ENCODE measurements around the gene CEP85L.

DNA sequence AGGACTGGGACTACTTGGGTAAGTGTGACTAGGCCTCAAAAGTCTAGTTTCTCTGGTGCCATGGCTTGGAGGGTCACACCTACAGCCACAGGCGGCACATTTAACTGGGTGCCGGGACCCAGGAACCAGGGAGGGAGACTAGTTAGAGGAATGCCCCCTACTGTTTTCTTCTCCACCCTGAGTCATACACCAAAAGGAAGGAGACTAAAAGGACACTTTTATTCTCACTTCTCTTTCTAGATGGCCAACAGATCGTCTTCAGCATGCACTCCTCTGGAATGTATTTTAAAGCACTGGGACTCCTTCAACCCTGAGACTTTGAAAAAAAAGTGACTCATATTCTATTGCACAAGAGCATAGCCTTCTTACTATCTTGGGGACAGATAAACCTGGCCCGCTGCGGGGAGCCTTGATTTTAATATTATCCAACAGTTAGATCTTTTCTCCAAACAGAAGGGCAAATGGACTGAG is 69.9 kb downstream of the CEP85L start:
- TF ChIP-seq, protein P1, sequence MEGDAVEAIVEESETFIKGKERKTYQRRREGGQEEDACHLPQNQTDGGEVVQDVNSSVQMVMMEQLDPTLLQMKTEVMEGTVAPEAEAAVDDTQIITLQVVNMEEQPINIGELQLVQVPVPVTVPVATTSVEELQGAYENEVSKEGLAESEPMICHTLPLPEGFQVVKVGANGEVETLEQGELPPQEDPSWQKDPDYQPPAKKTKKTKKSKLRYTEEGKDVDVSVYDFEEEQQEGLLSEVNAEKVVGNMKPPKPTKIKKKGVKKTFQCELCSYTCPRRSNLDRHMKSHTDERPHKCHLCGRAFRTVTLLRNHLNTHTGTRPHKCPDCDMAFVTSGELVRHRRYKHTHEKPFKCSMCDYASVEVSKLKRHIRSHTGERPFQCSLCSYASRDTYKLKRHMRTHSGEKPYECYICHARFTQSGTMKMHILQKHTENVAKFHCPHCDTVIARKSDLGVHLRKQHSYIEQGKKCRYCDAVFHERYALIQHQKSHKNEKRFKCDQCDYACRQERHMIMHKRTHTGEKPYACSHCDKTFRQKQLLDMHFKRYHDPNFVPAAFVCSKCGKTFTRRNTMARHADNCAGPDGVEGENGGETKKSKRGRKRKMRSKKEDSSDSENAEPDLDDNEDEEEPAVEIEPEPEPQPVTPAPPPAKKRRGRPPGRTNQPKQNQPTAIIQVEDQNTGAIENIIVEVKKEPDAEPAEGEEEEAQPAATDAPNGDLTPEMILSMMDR (conservative IDR thresholded peaks at IDR 0.05; ENCODE audit: low read depth in 2 of 2), result no peak
- TF ChIP-seq EZH2phosphoT487 (IDR thresholded peaks at IDR 0.05; ENCODE audit: unreplicated experiment) (no peak), REST (IDR thresholded peaks at IDR 0.05; ENCODE audit: unreplicated experiment) (no peak), ZNF331 (CRISPR knock-in tag; IDR thresholded peaks at IDR 0.05; ENCODE audit: low read depth) (no peak), EZH2 (IDR thresholded peaks at IDR 0.05; ENCODE audit: low read depth, unreplicated experiment) (no peak), POLR2AphosphoS5 (IDR thresholded peaks at IDR 0.05; ENCODE audit: low read depth) (no peak), CREB1 (CRISPR knock-in tag; IDR thresholded peaks at IDR 0.05; ENCODE audit: low read depth) (no peak), ETS1 (IDR thresholded peaks at IDR 0.05) (no peak)
